Sigmoid colon (tissue), 7 donors: ENCODE measurements around the gene SLC7A8. TPM values are rescaled to one million over a fixed set of nuclear protein-coding genes. Genes with fewer than 3 reads are reported as not detected.
A peak's percentile ranks its signal among the peaks of the same experiment; 100 is the strongest.

Source experiments
- DNase-seq: peaks from one replicate; pipeline ENCODE4 v3.0.0-alpha.2; 2019
- H3K27ac ChIP-seq, 4 donors: fragments of 200-600 bp; sonication (generic); one replicate each; pipeline ENCODE4 v1.5.1; 2016 to 2019; ENCODE audit warnings: mild to moderate bottlenecking in 1 of 4
- H3K27me3 ChIP-seq, 3 donors: fragments of 200-600 bp; sonication (generic); one replicate each; pipeline ENCODE4 v1.5.1; 2019; ENCODE audit warnings: mild to moderate bottlenecking in 1 of 3
- H3K36me3 ChIP-seq, 4 donors: fragments of 200-600 bp; sonication (generic); one replicate each; pipeline ENCODE4 v1.5.1; 2016 to 2019
- H3K4me1 ChIP-seq, 4 donors: fragments of 200-600 bp; sonication (generic); one replicate each; pipeline ENCODE4 v1.5.1; 2017 to 2019
- H3K4me3 ChIP-seq, 4 donors: fragments of 200-600 bp; sonication (generic); one replicate each; pipeline ENCODE4 v1.5.1; 2017 to 2019; ENCODE audit warnings: mild to moderate bottlenecking in 2 of 4, moderate library complexity in 1 of 4
- H3K9me3 ChIP-seq, 4 donors: fragments of 200-600 bp in 3 of 4; sonication (generic) in 3 of 4; one replicate each; pipeline versions ENCODE4 v1.5.1 to v1.6.1; 2013 to 2019
- EP300 ChIP-seq, 4 donors: sonication (generic); formaldehyde crosslinking; IDR thresholded peaks; one replicate each; pipeline ENCODE4 v1.6.1; 2017; ENCODE audit warnings: antibody characterized with exemption in 4 of 4
- POLR2A ChIP-seq, 2 donors: fragments of 450-650 bp; IDR thresholded peaks; one replicate each; pipeline ENCODE4 v1.6.1; 2016; ENCODE audit warnings: antibody characterized with exemption in 2 of 2, mild to moderate bottlenecking in 2 of 2, moderate library complexity in 2 of 2
- POLR2AphosphoS5 ChIP-seq, 4 donors: sonication (generic); formaldehyde crosslinking; IDR thresholded peaks; one replicate each; pipeline ENCODE4 v1.6.1; 2017; ENCODE audit warnings: antibody characterized with exemption in 4 of 4
- WGBS, 2 donors: extraction: QIAGEN DNeasy Blood & Tissue Kit; methylation state at CpG; one replicate each; pipeline ENCODE4 v1.1.7; 2013; 5-methylcytosine and 5-hydroxymethylcytosine counted together
- intact Hi-C: fragments of 100-400 bp; cut with DNase I; formaldehyde crosslinking; loops from one replicate; pipeline ENCODE4 v1.15.1; 2023
- polyA plus RNA-seq, 3 donors: library from polyadenylated mRNA; stranded (reverse); fragments of 200-250 nt; gene quantifications; one replicate each; pipeline ENCODE4 v1.2.3, GENCODE V29; 2013
- total RNA-seq, 4 donors: library from RNA; depleted of rRNA; stranded (reverse); fragments of >200 nt; gene quantifications; one replicate each; pipeline ENCODE4 v1.1.0, GENCODE V29; 2016
- TF ChIP-seq, protein P1 (sequence below), 4 experiments: fragments of 450-650 bp in 3 of 4; fragments of 200-600 bp in 1 of 4; IDR thresholded peaks; one replicate each; pipeline ENCODE4 v1.5.1; 2016 to 2019; ENCODE audit warnings: antibody characterized with exemption in 4 of 4, mild to moderate bottlenecking in 3 of 4, moderate library complexity in 2 of 4
- donor health status: healthy with polysubstance abuse.
- donor health status: Bipolar disorder and iron deficiency.
- donor health status: healthy.

The SLC7A8 gene
- total and polyA plus RNA-seq, 7 donors: 5.5 to 24.7 (median 13.2) TPM

DNA sequence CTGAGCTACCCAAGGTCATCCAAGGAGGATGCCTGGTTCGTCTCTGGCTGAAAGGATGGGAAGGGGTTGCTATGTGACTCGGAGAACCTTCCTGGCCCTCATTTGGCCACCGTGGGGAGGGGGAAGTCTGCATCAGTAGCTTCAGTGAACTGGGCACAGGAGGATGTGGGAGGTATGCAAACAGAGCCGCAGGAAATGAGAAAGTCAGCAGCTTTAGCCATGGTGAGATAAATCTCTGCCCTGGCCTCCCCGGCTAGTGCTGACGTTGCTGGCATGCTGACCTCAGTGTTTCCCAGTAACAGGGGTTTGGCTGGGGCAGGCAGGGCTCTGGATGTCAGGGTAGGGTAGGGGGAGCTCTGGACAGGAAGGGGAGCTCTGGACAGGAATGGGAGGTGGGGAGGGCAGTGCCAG is 62.1 kb downstream of the SLC7A8 start:
- H3K4me3 ChIP-seq: no peak overlapping the region
- peaks cover 0 to 11% (median 9%) of the 10 kb centered on the region in 4 donors for H3K4me1 ChIP-seq
- TF ChIP-seq POLR2AphosphoS5 (IDR thresholded peaks at IDR 0.05) (peak in 1 of 4 donors; percentile 35), POLR2A (IDR thresholded peaks at IDR 0.05) (no peak)
- intact Hi-C loops: no loop called here
- peaks cover 0 to 4% (median 0%) of the 10 kb centered on the region in 3 donors for H3K27me3 ChIP-seq
- H3K27ac ChIP-seq: peak overlapping the region in 1 of 4 donors; percentile 45
- H3K36me3 ChIP-seq: no peaks in the 10 kb centered on the region
- WGBS, 2 donors: 42 to 66% methylated on average over 6 of the region's 6 CpGs
- peak; percentile 80 for DNase-seq
- H3K9me3 ChIP-seq: no peaks in the 10 kb centered on the region

DNA sequence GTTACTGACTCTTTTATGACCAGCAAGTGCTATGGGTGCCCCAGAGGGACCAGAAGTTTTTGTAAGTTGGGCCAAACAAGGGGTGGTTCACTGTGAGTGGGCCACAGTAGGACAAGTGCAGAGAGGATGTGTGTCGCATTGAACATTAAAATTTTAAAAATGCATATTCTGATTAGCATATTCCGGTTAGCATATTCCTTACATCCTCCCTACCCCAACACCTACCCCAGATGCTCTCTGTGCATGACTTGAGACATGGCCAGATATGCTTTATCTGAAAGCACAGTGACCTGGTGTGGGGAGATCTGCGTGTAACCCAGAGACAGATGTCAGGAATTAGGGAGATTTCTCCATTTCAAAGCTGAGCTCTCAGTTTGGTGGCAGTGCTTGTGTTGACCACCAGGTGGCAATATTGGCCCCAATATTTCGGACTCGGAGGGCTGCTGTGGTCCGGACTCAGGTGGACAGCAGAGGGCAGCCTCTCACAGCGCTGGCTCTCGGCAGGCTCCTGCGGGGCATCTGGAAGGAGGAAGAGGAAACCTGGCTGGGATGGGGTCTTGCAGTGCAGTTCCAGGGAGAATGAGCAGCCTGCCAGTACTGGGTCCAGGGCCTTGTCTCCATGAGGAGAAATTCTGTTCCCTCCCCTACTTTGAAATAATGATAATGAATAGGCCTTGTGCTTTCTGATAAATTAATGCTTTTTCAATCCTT is 62.8 kb downstream of the SLC7A8 start:
- WGBS, 2 donors: 15 to 17% methylated on average over 9 of the region's 9 CpGs
- Histone ChIP-seq H3K9me3 (no peaks in the 10 kb centered on the region), H3K4me1 (peaks cover 0 to 11% (median 9%) of the 10 kb centered on the region in 4 donors), H3K27ac (peak overlapping the region in 1 of 4 donors; percentile 45), H3K27me3 (peaks cover 0 to 4% (median 0%) of the 10 kb centered on the region in 3 donors), H3K36me3 (no peaks in the 10 kb centered on the region), H3K4me3 (no peak overlapping the region)
- peak; percentile 96 for DNase-seq
- no peak for TF ChIP-seq EP300 (IDR thresholded peaks at IDR 0.05)
- TF ChIP-seq POLR2A (IDR thresholded peaks at IDR 0.05): no peak
- TF ChIP-seq, protein P1, sequence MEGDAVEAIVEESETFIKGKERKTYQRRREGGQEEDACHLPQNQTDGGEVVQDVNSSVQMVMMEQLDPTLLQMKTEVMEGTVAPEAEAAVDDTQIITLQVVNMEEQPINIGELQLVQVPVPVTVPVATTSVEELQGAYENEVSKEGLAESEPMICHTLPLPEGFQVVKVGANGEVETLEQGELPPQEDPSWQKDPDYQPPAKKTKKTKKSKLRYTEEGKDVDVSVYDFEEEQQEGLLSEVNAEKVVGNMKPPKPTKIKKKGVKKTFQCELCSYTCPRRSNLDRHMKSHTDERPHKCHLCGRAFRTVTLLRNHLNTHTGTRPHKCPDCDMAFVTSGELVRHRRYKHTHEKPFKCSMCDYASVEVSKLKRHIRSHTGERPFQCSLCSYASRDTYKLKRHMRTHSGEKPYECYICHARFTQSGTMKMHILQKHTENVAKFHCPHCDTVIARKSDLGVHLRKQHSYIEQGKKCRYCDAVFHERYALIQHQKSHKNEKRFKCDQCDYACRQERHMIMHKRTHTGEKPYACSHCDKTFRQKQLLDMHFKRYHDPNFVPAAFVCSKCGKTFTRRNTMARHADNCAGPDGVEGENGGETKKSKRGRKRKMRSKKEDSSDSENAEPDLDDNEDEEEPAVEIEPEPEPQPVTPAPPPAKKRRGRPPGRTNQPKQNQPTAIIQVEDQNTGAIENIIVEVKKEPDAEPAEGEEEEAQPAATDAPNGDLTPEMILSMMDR (IDR thresholded peaks at IDR 0.05): peak; percentile 99 to 100 (median 100)
- TF ChIP-seq POLR2AphosphoS5 (IDR thresholded peaks at IDR 0.05): peak in 1 of 4 donors; percentile 33
- intact Hi-C loops: loop anchor here (1.0 kb wide), 1 partner anchor 67 kb away; no protein-coding TSS in a partner anchor

DNA sequence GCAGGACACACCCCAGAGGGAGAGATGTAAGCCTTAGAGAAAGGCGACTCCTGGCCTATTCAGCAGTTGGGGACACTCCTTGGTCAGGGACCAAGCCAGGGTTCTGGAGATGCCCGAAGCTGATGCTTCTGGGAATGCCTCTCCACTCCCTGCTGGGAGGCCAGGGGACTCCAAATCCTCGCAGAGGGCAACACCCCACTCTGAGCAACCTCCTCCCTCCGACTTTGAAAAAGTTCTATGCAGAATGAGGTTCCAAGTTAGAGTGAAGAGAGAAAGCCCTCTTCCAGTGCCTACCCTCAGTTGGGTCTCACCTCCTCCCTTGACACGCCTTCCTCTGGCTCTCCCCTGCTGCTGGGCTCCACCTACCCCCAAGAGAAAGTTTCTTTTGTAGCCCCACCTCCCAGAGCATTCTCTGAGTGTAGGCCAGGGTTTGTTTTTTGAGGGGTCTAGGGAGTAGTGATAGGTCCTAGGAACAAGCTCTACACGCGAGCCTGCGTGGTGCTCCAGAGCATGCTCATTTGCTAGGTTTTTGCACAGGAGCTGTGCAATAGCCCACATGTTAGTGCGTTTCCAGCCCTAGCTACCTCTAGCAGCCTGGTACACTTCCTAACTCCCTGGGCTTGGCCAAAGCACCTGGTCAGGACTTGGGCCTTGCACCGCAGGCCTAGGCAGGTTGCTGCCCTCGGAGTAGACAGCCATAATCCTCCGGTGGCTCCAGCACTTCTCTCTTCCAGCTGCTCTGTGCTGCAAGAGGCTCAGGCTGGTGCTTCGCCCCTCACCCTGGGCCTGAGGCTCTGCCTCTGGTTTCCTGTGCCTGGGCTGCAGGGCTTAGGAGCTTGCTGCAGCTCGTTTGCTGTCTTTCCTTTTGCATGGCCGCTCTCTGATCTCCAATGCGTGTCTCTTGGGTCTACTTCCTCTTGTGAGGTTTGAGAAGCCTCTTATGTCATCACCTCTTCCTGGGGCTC is 63.8 kb downstream of the SLC7A8 start:
- intact Hi-C loops: loop anchor here (1.0 kb wide), 1 partner anchor 68 kb away; no protein-coding TSS in a partner anchor
- H3K4me1 ChIP-seq: peaks cover 0 to 11% (median 9%) of the 10 kb centered on the region in 4 donors
- no peak overlapping the region for H3K4me3 ChIP-seq
- H3K9me3 ChIP-seq: no peaks in the 10 kb centered on the region
- no peaks in the 10 kb centered on the region for H3K36me3 ChIP-seq
- H3K27ac ChIP-seq: no peak overlapping the region
- WGBS, 2 donors: 61 to 78% methylated on average over 16 of the region's 16 CpGs
- TF ChIP-seq POLR2A (IDR thresholded peaks at IDR 0.05) (no peak), EP300 (IDR thresholded peaks at IDR 0.05) (no peak), POLR2AphosphoS5 (IDR thresholded peaks at IDR 0.05) (no peak)
- TF ChIP-seq, protein P1 (IDR thresholded peaks at IDR 0.05): no peak
- peaks cover 0 to 6% (median 0%) of the 10 kb centered on the region in 3 donors for H3K27me3 ChIP-seq
- DNase-seq: peak; percentile 55

DNA sequence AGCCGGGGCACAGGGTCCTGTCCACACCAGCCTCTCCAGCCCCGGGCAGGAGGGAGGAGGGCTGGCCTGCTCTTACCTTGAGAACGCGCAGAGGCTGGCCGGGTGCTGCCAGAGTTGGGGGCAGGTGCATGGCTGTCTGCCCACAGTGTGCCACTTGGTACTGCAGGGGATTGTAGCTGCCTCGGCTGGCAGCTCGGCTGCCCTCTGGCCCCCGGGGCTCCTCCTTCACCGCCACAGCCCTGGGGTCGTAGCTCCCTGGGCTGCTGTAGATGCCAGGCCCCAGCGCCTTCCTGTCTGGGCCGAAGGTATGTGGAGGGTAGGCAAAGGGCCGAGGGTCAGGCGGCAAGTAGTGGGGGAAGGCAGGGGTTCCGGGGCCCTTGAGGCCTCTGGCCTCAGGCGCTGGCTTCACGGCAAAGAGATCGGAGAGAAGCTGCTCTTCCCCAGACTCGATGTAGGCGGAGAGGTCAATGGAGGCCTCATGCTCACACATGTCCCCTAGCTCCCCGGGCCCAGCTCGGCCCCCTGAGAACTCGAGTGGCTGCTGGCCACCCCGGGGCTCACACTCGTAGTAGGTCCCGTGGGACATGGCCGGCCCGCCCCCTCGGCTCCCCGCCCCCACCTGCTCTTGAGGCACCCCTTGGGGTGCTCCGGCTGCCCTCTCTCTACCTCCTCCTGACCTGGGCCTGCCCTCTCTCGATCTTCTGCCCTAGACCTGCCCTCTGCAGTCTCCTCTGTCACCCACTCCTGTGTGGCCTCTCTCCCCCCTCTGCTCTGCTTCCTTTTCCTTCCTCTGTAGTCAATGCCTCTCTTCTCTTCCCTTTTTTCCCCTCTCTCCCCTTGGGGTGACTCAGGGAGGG is 64.7 kb downstream of the SLC7A8 start, which contains the start of gene CEBPE:
Gene CEBPE (minus strand): TSS at position 750 of the 857 bp plus-strand sequence. CDS start 164 bp downstream, at position 586.
- DNase-seq: peak; percentile 64
- H3K36me3 ChIP-seq: no peaks in the 10 kb centered on the region
- no peaks in the 10 kb centered on the region for H3K9me3 ChIP-seq
- H3K27ac ChIP-seq: no peak within 1 kb of the TSS
- peaks cover 0 to 15% (median 3%) of the 10 kb centered on the region in 3 donors for H3K27me3 ChIP-seq
- 84 to 89% methylated on average over 32 of the region's 32 CpGs for WGBS, 2 donors
- no peak within 1 kb of the TSS for H3K4me3 ChIP-seq
- intact Hi-C loops: no loop called here
- peaks cover 0 to 11% (median 9%) of the 10 kb centered on the region in 4 donors for H3K4me1 ChIP-seq
- TF ChIP-seq, protein P1 (IDR thresholded peaks at IDR 0.05): no peak
- TF ChIP-seq POLR2A (IDR thresholded peaks at IDR 0.05) (no peak), POLR2AphosphoS5 (IDR thresholded peaks at IDR 0.05) (no peak), EP300 (IDR thresholded peaks at IDR 0.05) (no peak)
